Fibroblast of lung (primary cell): ENCODE measurements around the gene COL4A1. TPM values are rescaled to one million over a fixed set of nuclear protein-coding genes. Genes with fewer than 3 reads are reported as not detected.

Experiments
- DNase-seq, 2 donors: peaks; one replicate each; pipeline versions ENCODE4 v3.0.0 to v3.0.0-alpha.2; 2010; ENCODE audit warnings: low read depth in 2 of 2
- H2AFZ ChIP-seq: 2 replicates; pipeline ENCODE4 v1.5.1; 2012; ENCODE audit warnings: low read length, control low read depth, inconsistent platforms
- H3K27ac ChIP-seq: 2 replicates; pipeline ENCODE4 v1.5.1; 2011; ENCODE audit warnings: low read length, control low read depth; ENCODE audit not compliant: insufficient read depth
- H3K27me3 ChIP-seq: 2 replicates; pipeline ENCODE4 v1.5.1; 2011; ENCODE audit warnings: mild to moderate bottlenecking, low read length; ENCODE audit not compliant: control insufficient read depth, insufficient read depth
- H3K36me3 ChIP-seq: 2 replicates; pipeline ENCODE4 v1.5.1; 2011; ENCODE audit warnings: low read length; ENCODE audit not compliant: control insufficient read depth, insufficient read depth
- H3K4me1 ChIP-seq: 2 replicates; pipeline ENCODE4 v1.5.1; 2011; ENCODE audit warnings: low read length; ENCODE audit not compliant: control insufficient read depth, insufficient read depth; ENCODE audit errors: extremely low read depth
- H3K4me2 ChIP-seq: 2 replicates; pipeline ENCODE4 v1.5.1; 2011; ENCODE audit warnings: low read length, control low read depth; ENCODE audit not compliant: insufficient read depth; ENCODE audit errors: extremely low read depth
- H3K4me3 ChIP-seq, 4 experiments: fragments of 200-600 bp in 1 of 4; sonication (generic) in 1 of 4; replicated peaks in 1 of 4; 2 replicates each; pipeline ENCODE4 v1.5.1; 2011 to 2016; ENCODE audit warnings: low read length in 4 of 4, low read depth in 3 of 4, mild to moderate bottlenecking in 3 of 4, control low read depth in 2 of 4, inconsistent platforms in 1 of 4, mixed read lengths in 1 of 4; ENCODE audit not compliant: insufficient read depth in 1 of 4; ENCODE audit errors: control extremely low read depth in 1 of 4
- H3K79me2 ChIP-seq: 2 replicates; pipeline ENCODE4 v1.5.1; 2012; ENCODE audit warnings: mild to moderate bottlenecking, low read length, inconsistent platforms; ENCODE audit not compliant: control insufficient read depth, insufficient read depth
- H3K9ac ChIP-seq: 2 replicates; pipeline ENCODE4 v1.5.1; 2011; ENCODE audit warnings: mild to moderate bottlenecking, low read length, control low read depth; ENCODE audit not compliant: insufficient read depth
- H3K9me3 ChIP-seq: 2 replicates; pipeline ENCODE4 v1.5.1; 2012; ENCODE audit warnings: low read depth, low read length; ENCODE audit not compliant: control insufficient read depth, insufficient read depth
- H4K20me1 ChIP-seq: 2 replicates; pipeline ENCODE4 v1.5.1; 2011; ENCODE audit warnings: low read length; ENCODE audit not compliant: control insufficient read depth, insufficient read depth; ENCODE audit errors: extremely low read depth
- EZH2 ChIP-seq: IDR thresholded peaks from 2 replicates; pipeline ENCODE4 v1.5.1; 2012; ENCODE audit warnings: low read length, control low read depth, mild to moderate bottlenecking; ENCODE audit errors: missing control alignments
- polyA plus RNA-seq, 2 donors: library from polyadenylated mRNA; depleted of rRNA in 1 of 2; stranded (reverse) in 1 of 2; unstranded in 1 of 2; fragments of >200 nt; gene quantifications; 2 replicates each; pipeline ENCODE4 v1.2.1, GENCODE V29; 2011 to 2012; ENCODE audit warnings: missing spikeins in 1 of 2
- total RNA-seq: library from RNA; depleted of rRNA; stranded (reverse); fragments of >200 nt; gene quantifications from 2 replicates; pipeline ENCODE4 v1.2.1, GENCODE V29; 2014
- TF ChIP-seq, protein P1 (sequence below), 2 donors: IDR thresholded peaks in 1 of 2; conservative IDR thresholded peaks in 1 of 2; 1 replicate in 1 of 2; 2 replicates in 1 of 2; pipeline ENCODE4 v1.5.1; 2011 to 2012; ENCODE audit warnings: low read length in 2 of 2, control low read depth in 1 of 2, inconsistent platforms in 1 of 2, low read depth in 1 of 2, mild to moderate bottlenecking in 1 of 2

The COL4A1 gene
- total and polyA plus RNA-seq, 2 donors (not counting 1 experiment from before 2014, with no cell fraction given), result 34.0 to 607 TPM

DNA sequence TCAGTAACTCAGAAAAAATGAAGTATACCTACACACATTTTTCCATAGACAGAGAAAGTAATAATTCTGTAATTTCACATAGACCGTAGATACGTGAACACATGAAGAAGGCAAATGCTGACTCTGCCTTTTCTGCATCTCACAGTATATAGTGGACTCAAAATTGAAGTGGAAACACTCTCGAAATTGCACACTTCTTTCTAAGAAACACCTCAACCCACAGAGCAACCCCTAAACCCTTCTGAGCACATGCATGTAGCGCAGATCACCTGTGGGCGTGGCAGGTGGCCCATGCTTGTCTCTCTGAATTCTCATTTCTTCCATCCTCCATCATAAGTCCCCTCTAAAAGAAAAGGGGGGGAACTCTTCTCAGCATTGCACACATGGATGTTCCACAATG is 34.7 kb downstream of the COL4A1 start:
- Histone ChIP-seq H2AFZ (no peak overlapping the region), H4K20me1 (no peaks in the 10 kb centered on the region), H3K79me2 (peaks cover 69% of the 10 kb centered on the region), H3K4me3 (no peak overlapping the region), H3K27ac (no peak overlapping the region), H3K36me3 (no peaks in the 10 kb centered on the region), H3K9ac (no peak overlapping the region), H3K27me3 (no peaks in the 10 kb centered on the region), H3K9me3 (no peaks in the 10 kb centered on the region), H3K4me1 (peaks cover 9% of the 10 kb centered on the region), H3K4me2 (no peak overlapping the region)
- TF ChIP-seq, protein P1, sequence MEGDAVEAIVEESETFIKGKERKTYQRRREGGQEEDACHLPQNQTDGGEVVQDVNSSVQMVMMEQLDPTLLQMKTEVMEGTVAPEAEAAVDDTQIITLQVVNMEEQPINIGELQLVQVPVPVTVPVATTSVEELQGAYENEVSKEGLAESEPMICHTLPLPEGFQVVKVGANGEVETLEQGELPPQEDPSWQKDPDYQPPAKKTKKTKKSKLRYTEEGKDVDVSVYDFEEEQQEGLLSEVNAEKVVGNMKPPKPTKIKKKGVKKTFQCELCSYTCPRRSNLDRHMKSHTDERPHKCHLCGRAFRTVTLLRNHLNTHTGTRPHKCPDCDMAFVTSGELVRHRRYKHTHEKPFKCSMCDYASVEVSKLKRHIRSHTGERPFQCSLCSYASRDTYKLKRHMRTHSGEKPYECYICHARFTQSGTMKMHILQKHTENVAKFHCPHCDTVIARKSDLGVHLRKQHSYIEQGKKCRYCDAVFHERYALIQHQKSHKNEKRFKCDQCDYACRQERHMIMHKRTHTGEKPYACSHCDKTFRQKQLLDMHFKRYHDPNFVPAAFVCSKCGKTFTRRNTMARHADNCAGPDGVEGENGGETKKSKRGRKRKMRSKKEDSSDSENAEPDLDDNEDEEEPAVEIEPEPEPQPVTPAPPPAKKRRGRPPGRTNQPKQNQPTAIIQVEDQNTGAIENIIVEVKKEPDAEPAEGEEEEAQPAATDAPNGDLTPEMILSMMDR (conservative IDR thresholded peaks at IDR 0.05 in 1 of 2, IDR thresholded peaks at IDR 0.05 in 1 of 2; ENCODE audit: low read depth in 1 of 2, low read length in 2 of 2), result no peak
- no peak for TF ChIP-seq EZH2
- no peak for DNase-seq

GRCh38 chr13:110271313-110271712 is 35.6 kb downstream of the COL4A1 start:
- TF ChIP-seq EZH2, result no peak
- H3K27ac ChIP-seq, result no peak overlapping the region
- no peaks in the 10 kb centered on the region for H4K20me1 ChIP-seq
- no peaks in the 10 kb centered on the region for H3K36me3 ChIP-seq
- H3K79me2 ChIP-seq, result peaks cover 74% of the 10 kb centered on the region
- H3K9ac ChIP-seq, result no peak overlapping the region
- H3K27me3 ChIP-seq, result no peaks in the 10 kb centered on the region
- no peak overlapping the region for H3K4me3 ChIP-seq
- H3K4me2 ChIP-seq, result no peak overlapping the region
- peaks cover 13% of the 10 kb centered on the region for H3K4me1 ChIP-seq
- H2AFZ ChIP-seq, result no peak overlapping the region
- no peaks in the 10 kb centered on the region for H3K9me3 ChIP-seq
- DNase-seq, result no peak

DNA sequence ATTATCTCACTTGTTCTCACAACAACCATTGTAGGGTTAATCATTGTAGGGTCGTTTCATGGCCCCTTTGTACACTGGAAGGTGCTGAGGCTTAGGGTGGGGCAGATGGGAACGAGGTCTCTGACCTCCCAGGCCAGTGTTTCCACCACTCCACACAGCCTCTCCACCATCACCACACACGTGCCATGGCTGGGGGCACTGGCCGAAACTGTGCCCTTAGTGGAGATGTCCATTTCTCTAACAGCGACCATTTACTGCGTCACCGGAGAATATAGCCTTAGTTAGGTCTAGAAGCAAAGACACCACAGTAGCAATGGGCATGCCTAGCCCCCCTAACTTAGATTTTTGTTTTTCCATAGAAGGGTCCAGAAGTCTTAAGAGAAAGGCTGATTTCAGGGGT is 36.5 kb downstream of the COL4A1 start:
- peaks cover 13% of the 10 kb centered on the region for H3K4me1 ChIP-seq
- TF ChIP-seq EZH2, result no peak
- no peaks in the 10 kb centered on the region for H4K20me1 ChIP-seq
- H3K27me3 ChIP-seq, result no peaks in the 10 kb centered on the region
- no peaks in the 10 kb centered on the region for H3K36me3 ChIP-seq
- DNase-seq, result no peak
- no peak overlapping the region for H3K4me2 ChIP-seq
- no peak overlapping the region for H3K27ac ChIP-seq
- H3K9ac ChIP-seq, result no peak overlapping the region
- H2AFZ ChIP-seq, result no peak overlapping the region
- no peaks in the 10 kb centered on the region for H3K9me3 ChIP-seq
- H3K79me2 ChIP-seq, result peaks cover 71% of the 10 kb centered on the region
- H3K4me3 ChIP-seq, result no peak overlapping the region

- DNase-seq, result no peak
- Histone ChIP-seq H3K79me2 (peaks cover 74% of the 10 kb centered on the region), H2AFZ (no peak overlapping the region), H3K9ac (no peak overlapping the region), H3K27me3 (no peaks in the 10 kb centered on the region), H3K4me3 (no peak overlapping the region), H3K36me3 (no peaks in the 10 kb centered on the region), H3K9me3 (no peaks in the 10 kb centered on the region), H3K27ac (no peak overlapping the region), H4K20me1 (no peaks in the 10 kb centered on the region), H3K4me2 (no peak overlapping the region), H3K4me1 (peaks cover 18% of the 10 kb centered on the region)
- TF ChIP-seq, protein P1 (conservative IDR thresholded peaks at IDR 0.05 in 1 of 2, IDR thresholded peaks at IDR 0.05 in 1 of 2; ENCODE audit: low read depth in 1 of 2, low read length in 2 of 2), result no peak
- TF ChIP-seq EZH2, result no peak
These were observed 37.3 kb downstream of the COL4A1 start for GRCh38 chr13:110269509-110270185.
